HepG2 (cell line): ENCODE results near the gene MRM3. TPM values are rescaled to one million over a fixed set of nuclear protein-coding genes. Genes with fewer than 3 reads are reported as not detected.

Experiments
- ATAC-seq: fragments of 200-7000 bp; cut with Tn5 transposase; 3 replicates; pipeline ENCODE4 v1.9.1; 2020; ENCODE audit warnings: mild to moderate bottlenecking, moderate library complexity
- BruUV-seq: library from RNA; stranded (reverse); fragments of 400-500 nt; replicated peaks from 2 replicates; lab custom pipeline; 2021; lab: Mats Ljungman, UMichigan
- CTCF ChIA-PET: fragments of 300-600 bp; formaldehyde crosslinking; extraction: SDS; loops from one replicate; lab custom pipeline; 2021; ENCODE audit warnings: low total read pairs, inconsistent platforms, low intra/inter-chr PET ratio; lab: Yijun Ruan, JAX
- POLR2A ChIA-PET: fragments of 350-600 bp; sonication (Branson Sonifier 250); formaldehyde crosslinking; loops from one replicate; lab custom pipeline; 2020; ENCODE audit warnings: antibody characterized with exemption, inconsistent platforms; lab: Yijun Ruan, JAX
- DNase-seq: peaks from one replicate; pipeline ENCODE4 v3.0.0-alpha.2; 2015; ENCODE audit warnings: low spot score
- FAIRE-seq: peaks from 3 replicates; lab custom pipeline; 2011; peaks lifted over from hg19 to GRCh38; lab: Jason Lieb, UNC
- H2AFZ ChIP-seq: one replicate; pipeline ENCODE4 v1.6.1; 2011; ENCODE audit warnings: low read length, inconsistent platforms
- H3K27ac ChIP-seq: fragments of 300-600 bp; 3 replicates; pipeline ENCODE4 v1.8.0; 2011; ENCODE audit warnings: mixed run types, mild to moderate bottlenecking, mixed read lengths, low read length, inconsistent platforms; ENCODE audit not compliant: insufficient read depth; ENCODE audit errors: extremely low read length
- H3K27me3 ChIP-seq, 2 experiments: fragments of 200-600 bp in 1 of 2; 2 replicates in 1 of 2; 3 replicates in 1 of 2; pipeline versions ENCODE4 v1.6.0 to v1.8.0; 2011; ENCODE audit warnings: low read length in 2 of 2, mild to moderate bottlenecking in 2 of 2, moderate library complexity in 2 of 2, inconsistent platforms in 1 of 2; ENCODE audit not compliant: insufficient read depth in 2 of 2, control insufficient read depth in 1 of 2
- H3K36me3 ChIP-seq, 2 experiments: fragments of 200-600 bp in 1 of 2; replicated peaks in 1 of 2; 2 replicates in 1 of 2; 3 replicates in 1 of 2; pipeline versions ENCODE4 v1.5.1 to v1.8.0; 2011; ENCODE audit warnings: low read length in 2 of 2, inconsistent platforms in 1 of 2; ENCODE audit not compliant: insufficient read depth in 2 of 2, control insufficient read depth in 1 of 2
- H3K4me1 ChIP-seq: 2 replicates; pipeline ENCODE4 v1.5.1; 2012; ENCODE audit warnings: low read length, inconsistent platforms; ENCODE audit not compliant: insufficient read depth
- H3K4me2 ChIP-seq: 2 replicates; pipeline ENCODE4 v1.6.0; 2011; ENCODE audit warnings: low read depth, low read length, inconsistent platforms
- H3K4me3 ChIP-seq, 3 experiments: fragments of 200-600 bp in 1 of 3; sonication (generic), shearing (Covaris generic) in 1 of 3; replicated peaks in 1 of 3; 2 replicates each; pipeline ENCODE4 v1.5.1; 2011 to 2016; ENCODE audit warnings: low read length in 3 of 3, inconsistent platforms in 2 of 3, low read depth in 2 of 3, mild to moderate bottlenecking in 2 of 3, control low read depth in 1 of 3, mixed read lengths in 1 of 3; ENCODE audit not compliant: insufficient read depth in 1 of 3
- H3K79me2 ChIP-seq: one replicate; pipeline ENCODE4 v1.6.1; 2011; ENCODE audit warnings: low read length, inconsistent platforms; ENCODE audit not compliant: insufficient read depth
- H3K9ac ChIP-seq: 2 replicates; pipeline ENCODE4 v1.6.0; 2011; ENCODE audit warnings: mild to moderate bottlenecking, low read depth, low read length, inconsistent platforms; ENCODE audit not compliant: insufficient read depth
- H3K9me3 ChIP-seq: 2 replicates; pipeline ENCODE4 v1.5.1; 2012; ENCODE audit warnings: mild to moderate bottlenecking, low read length
- H4K20me1 ChIP-seq: 2 replicates; pipeline ENCODE4 v1.6.0; 2011; ENCODE audit warnings: inconsistent platforms, mild to moderate bottlenecking, low read length, moderate library complexity; ENCODE audit not compliant: insufficient read depth
- ARID5B ChIP-seq: IDR thresholded peaks from 2 replicates; pipeline ENCODE4 v1.4.0; 2020; ENCODE audit warnings: mild to moderate bottlenecking, missing genetic modification reagents
- ETS1 ChIP-seq: sonication (generic); formaldehyde crosslinking; IDR thresholded peaks from 2 replicates; pipeline ENCODE4 v1.4.0; 2020; ENCODE audit warnings: missing genetic modification reagents
- FOXJ3 ChIP-seq: sonication (generic); formaldehyde crosslinking; IDR thresholded peaks from 2 replicates; pipeline ENCODE4 v1.4.0; 2020; ENCODE audit warnings: missing genetic modification reagents, mild to moderate bottlenecking, borderline replicate concordance
- FOXO1 ChIP-seq: sonication (generic); formaldehyde crosslinking; IDR thresholded peaks from 2 replicates; pipeline ENCODE4 v1.4.0; 2020; ENCODE audit warnings: missing genetic modification reagents
- HCFC1 ChIP-seq: fragments of 150-350 bp; IDR thresholded peaks from 2 replicates; pipeline ENCODE4 v1.6.1; 2014; ENCODE audit warnings: low read depth, low read length
- HDAC6 ChIP-seq: fragments of 200-600 bp; sonication (generic); IDR thresholded peaks from 2 replicates; pipeline ENCODE4 v1.7.0; 2017; ENCODE audit warnings: mild to moderate bottlenecking, antibody characterized with exemption, low read length, low read depth
- PHF20 ChIP-seq: sonication (generic); formaldehyde crosslinking; IDR thresholded peaks from 2 replicates; pipeline ENCODE4 v1.5.0; 2020; ENCODE audit warnings: mild to moderate bottlenecking, missing genetic modification reagents
- SALL1 ChIP-seq: sonication (generic); formaldehyde crosslinking; IDR thresholded peaks from 2 replicates; pipeline ENCODE4 v1.8.0; 2022; ENCODE audit warnings: mild to moderate bottlenecking, missing genetic modification reagents
- TFAP4 ChIP-seq: sonication (generic); IDR thresholded peaks from 2 replicates; pipeline ENCODE4 v1.6.1; 2016; ENCODE audit warnings: low read depth, borderline replicate concordance
- U2AF2 ChIP-seq: fragments of 200-400 bp; formaldehyde crosslinking; IDR thresholded peaks from 2 replicates; pipeline ENCODE4 v1.6.1; 2017; ENCODE audit warnings: low read depth, mild to moderate bottlenecking, low read length
- ZFP91 ChIP-seq: sonication (generic); formaldehyde crosslinking; IDR thresholded peaks from 2 replicates; pipeline ENCODE4 v1.9.0; 2022; ENCODE audit warnings: missing genetic modification reagents, mild to moderate bottlenecking, borderline replicate concordance
- ZNF816 ChIP-seq: sonication (generic); formaldehyde crosslinking; IDR thresholded peaks from 2 replicates; pipeline ENCODE4 v1.8.0; 2022; ENCODE audit warnings: missing genetic modification reagents, mild to moderate bottlenecking, borderline replicate concordance
- WGBS: methylation state at CpG from one replicate; pipeline ENCODE4 v1.1.6; 2017; ENCODE audit warnings: low lambda C conversion rate; 5-methylcytosine and 5-hydroxymethylcytosine counted together
- in situ Hi-C: cut with HindIII; loops from 2 replicates; pipeline ENCODE4 v1.10.0; 2017; ENCODE audit warnings: low pct_unique_long_range_greater_than_20kb; ENCODE audit not compliant: extremely low pct_ligation_motif_present
- intact Hi-C: fragments of 100-400 bp; cut with micrococcal nuclease; formaldehyde crosslinking; loops from one replicate; pipeline ENCODE4 v1.10.0; 2022; ENCODE audit not compliant: unreplicated experiment
- polyA plus RNA-seq, 8 experiments: library from polyadenylated mRNA; depleted of rRNA in 3 of 8; stranded (reverse) in 7 of 8; unstranded in 1 of 8; fragments of >200 nt; fragmentation: Illumina TruSeq in 4 of 8; extraction: Trizol in 4 of 8; gene quantifications; 2 replicates each; pipeline versions ENCODE4 v1.2.1 to v1.2.3, GENCODE V29; 2011 to 2016; ENCODE audit warnings: low read depth in 4 of 8, missing spikeins in 1 of 8, mixed read lengths in 1 of 8; ENCODE audit not compliant: insufficient read depth in 1 of 8
- total RNA-seq, 5 experiments: library from RNA; depleted of rRNA; stranded (reverse); fragments of >200 nt; fragmentation: Illumina TruSeq; extraction: Trizol; gene quantifications; 2 replicates each; pipeline ENCODE4 v1.2.3, GENCODE V29; 2016; ENCODE audit warnings: low read depth in 1 of 5
- TF ChIP-seq, protein P1 (sequence below): sonication (generic); formaldehyde crosslinking; IDR thresholded peaks from 2 replicates; pipeline ENCODE4 v1.5.0; 2020; ENCODE audit warnings: missing genetic modification reagents, mild to moderate bottlenecking, borderline replicate concordance

The MRM3 gene
- total and polyA plus RNA-seq, 2 of the 13 experiments (the other 11 are each of a cell fraction or from before 2014, with no cell fraction given), result 12.3 to 25.5 TPM

DNA sequence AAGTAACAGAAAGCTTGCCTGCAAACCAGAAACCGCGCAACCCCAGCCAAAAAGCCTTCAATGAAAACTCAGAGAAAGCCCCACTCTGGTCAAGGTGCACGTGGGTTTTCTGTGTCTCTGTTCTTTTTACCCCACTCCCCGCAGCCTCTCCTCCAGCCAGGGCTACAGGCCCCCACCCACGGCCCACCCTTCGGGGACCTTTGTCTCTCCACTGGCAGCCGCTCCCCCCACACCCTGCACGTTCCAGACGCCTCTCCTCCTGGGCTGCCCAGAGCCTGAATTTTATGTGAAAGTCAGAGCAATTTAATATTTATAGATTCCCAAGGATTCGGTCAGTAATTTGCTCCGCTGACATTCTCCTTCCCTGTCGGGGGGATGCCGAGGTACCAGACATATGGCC lies 24.2 kb downstream of the MRM3 start (continued):
- TF ChIP-seq ETS1 (CRISPR knock-in tag) (no peak), FOXO1 (CRISPR knock-in tag) (no peak), SALL1 (CRISPR knock-in tag) (no peak), HDAC6 (no peak)

DNA sequence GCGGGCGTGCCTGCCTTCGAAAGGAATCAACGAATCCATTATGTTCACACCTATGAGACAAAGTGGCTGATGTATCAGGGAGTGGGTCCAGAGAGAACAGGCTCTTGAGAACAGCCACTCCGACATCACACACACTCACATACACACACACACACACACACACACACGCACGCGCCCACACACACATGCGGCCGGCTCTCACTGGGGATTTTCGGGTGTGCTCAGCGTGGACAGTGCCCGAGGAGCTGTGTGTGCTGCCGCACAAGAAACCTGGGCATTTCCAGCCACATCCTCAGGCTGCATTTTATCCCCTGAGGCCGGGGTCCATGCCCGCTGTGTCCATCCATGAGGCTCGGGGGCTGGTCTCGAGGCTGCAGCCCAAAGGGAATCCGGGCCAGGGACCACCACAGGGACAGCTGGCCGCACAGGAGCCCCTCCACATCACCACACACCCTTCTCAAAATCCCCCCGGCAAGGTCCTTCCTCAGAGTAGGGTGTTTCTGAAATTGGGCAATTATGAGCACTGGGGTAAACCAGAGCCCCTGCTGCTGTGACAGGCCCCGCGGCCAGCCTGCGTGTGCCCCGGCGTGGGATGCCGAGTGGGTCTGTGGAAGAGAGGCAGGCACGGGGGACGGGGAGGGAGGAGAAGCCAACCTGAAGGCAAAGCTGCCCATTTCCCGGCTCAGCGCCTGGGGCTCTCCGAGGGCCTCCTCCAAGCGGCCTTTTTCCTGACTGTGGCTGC lies 24.8 kb downstream of the MRM3 start:
- H2AFZ ChIP-seq, result no peak overlapping the region
- in situ Hi-C loops, result no loop called here
- no TSS peak for BruUV-seq

More for the DNA sequence above, 24.8 kb downstream of the MRM3 start:
- Histone ChIP-seq H3K36me3 (peaks cover 0 to 13% of the 10 kb centered on the region in 2 experiments; a peak in 4 of 5 replicates), H3K79me2 (no peaks in the 10 kb centered on the region), H3K4me3 (no peak overlapping the region), H3K9me3 (no peaks in the 10 kb centered on the region), H4K20me1 (no peaks in the 10 kb centered on the region), H3K27me3 (no peaks in the 10 kb centered on the region), H3K27ac (no peak overlapping the region), H3K4me1 (peaks cover 19% of the 10 kb centered on the region), H3K9ac (no peak overlapping the region), H3K4me2 (no peak overlapping the region)
- FAIRE-seq (no peak), ATAC-seq (no peak), DNase-seq (no peak)
- ChIA-PET POLR2A (no interaction called here), CTCF (no interaction called here)
- WGBS, result 92% methylated on average over 29 of the region's 33 CpGs
- intact Hi-C loops, result no loop called here
- no peak for TF ChIP-seq HCFC1
- no peak for TF ChIP-seq PHF20 (CRISPR knock-in tag)
- no peak for TF ChIP-seq ZFP91 (CRISPR knock-in tag)
- no peak for TF ChIP-seq ZNF816 (CRISPR knock-in tag)
- TF ChIP-seq TFAP4, result no peak
- no peak for TF ChIP-seq ARID5B (CRISPR knock-in tag)
- no peak for TF ChIP-seq U2AF2
- TF ChIP-seq, protein P1, sequence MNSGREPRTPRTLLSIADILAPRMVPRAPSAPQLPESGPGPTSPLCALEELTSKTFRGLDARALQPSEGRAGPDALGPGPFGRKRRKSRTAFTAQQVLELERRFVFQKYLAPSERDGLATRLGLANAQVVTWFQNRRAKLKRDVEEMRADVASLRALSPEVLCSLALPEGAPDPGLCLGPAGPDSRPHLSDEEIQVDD, result no peak
- TF ChIP-seq FOXJ3 (CRISPR knock-in tag), result no peak
